ENCODE data around the gene KRT75.

GRCh38 chr12:52436828-52437474 is 2.8 kb upstream of the KRT75 start:
- TF ChIP-seq, protein P1, sequence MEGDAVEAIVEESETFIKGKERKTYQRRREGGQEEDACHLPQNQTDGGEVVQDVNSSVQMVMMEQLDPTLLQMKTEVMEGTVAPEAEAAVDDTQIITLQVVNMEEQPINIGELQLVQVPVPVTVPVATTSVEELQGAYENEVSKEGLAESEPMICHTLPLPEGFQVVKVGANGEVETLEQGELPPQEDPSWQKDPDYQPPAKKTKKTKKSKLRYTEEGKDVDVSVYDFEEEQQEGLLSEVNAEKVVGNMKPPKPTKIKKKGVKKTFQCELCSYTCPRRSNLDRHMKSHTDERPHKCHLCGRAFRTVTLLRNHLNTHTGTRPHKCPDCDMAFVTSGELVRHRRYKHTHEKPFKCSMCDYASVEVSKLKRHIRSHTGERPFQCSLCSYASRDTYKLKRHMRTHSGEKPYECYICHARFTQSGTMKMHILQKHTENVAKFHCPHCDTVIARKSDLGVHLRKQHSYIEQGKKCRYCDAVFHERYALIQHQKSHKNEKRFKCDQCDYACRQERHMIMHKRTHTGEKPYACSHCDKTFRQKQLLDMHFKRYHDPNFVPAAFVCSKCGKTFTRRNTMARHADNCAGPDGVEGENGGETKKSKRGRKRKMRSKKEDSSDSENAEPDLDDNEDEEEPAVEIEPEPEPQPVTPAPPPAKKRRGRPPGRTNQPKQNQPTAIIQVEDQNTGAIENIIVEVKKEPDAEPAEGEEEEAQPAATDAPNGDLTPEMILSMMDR (conservative IDR thresholded peaks at IDR 0.05; ENCODE audit: low read length) = no peak
- no peak for TF ChIP-seq EZH2phosphoT487 (IDR thresholded peaks at IDR 0.05; ENCODE audit: borderline replicate concordance)
